ENCODE results near the gene TOM1L2.

- no peak for TF ChIP-seq CTCF (IDR thresholded peaks at IDR 0.05; ENCODE audit: poor library complexity, severe bottlenecking)
- TF ChIP-seq SMC3 (conservative IDR thresholded peaks at IDR 0.05; ENCODE audit: poor library complexity): no peak
These were observed 43.6 kb downstream of the TOM1L2 start for GRCh38 chr17:17928398-17929287.

Measured in neural cell (in vitro differentiated cells).